K562 (cell line): Measurements from ENCODE around the gene NTS. TPM values are rescaled to one million over a fixed set of nuclear protein-coding genes. Genes with fewer than 3 reads are reported as not detected.

Experiments
- ATAC-seq: fragments of 200-7000 bp; cut with Tn5 transposase; 3 replicates; pipeline ENCODE4 v1.9.1; 2020; ENCODE audit warnings: moderate library complexity
- BruUV-seq: library from RNA; stranded (reverse); fragments of 400-500 nt; replicated peaks from 2 replicates; lab custom pipeline; 2021; lab: Mats Ljungman, UMichigan
- CTCF ChIA-PET: fragments of 300-600 bp; formaldehyde crosslinking; extraction: SDS; loops from one replicate; lab custom pipeline; 2021; ENCODE audit warnings: low intra/inter-chr PET ratio; lab: Yijun Ruan, JAX
- POLR2A ChIA-PET: fragments of 300-600, 350-650 bp; sonication (Branson Sonifier 250); formaldehyde crosslinking; extraction: SDS; loops from one replicate; lab custom pipeline; 2021; ENCODE audit warnings: antibody characterized with exemption, inconsistent platforms; lab: Yijun Ruan, JAX
- DNase-seq, 4 experiments: peaks; one replicate each; pipeline versions ENCODE4 v3.0.0 to v3.0.0-alpha.2; 2011 to 2018; ENCODE audit warnings: low spot score in 3 of 4, mixed read lengths in 3 of 4; ENCODE audit errors: extremely low read depth in 1 of 4
- FAIRE-seq: peaks from 2 replicates; lab custom pipeline; 2011; peaks lifted over from hg19 to GRCh38; lab: Jason Lieb, UNC
- H2AFZ ChIP-seq: 2 replicates; pipeline ENCODE4 v1.6.0; 2011; ENCODE audit warnings: low read depth, low read length, control low read depth, inconsistent platforms
- H3K27ac ChIP-seq: fragments of 200-600 bp; 3 replicates; pipeline ENCODE4 v1.8.0; 2011; ENCODE audit warnings: low read depth, mild to moderate bottlenecking, control low read depth, inconsistent platforms, low read length, moderate library complexity, mixed read lengths; ENCODE audit errors: extremely low read depth
- H3K27me3 ChIP-seq, 2 experiments: fragments of 300-600 bp in 1 of 2; 2 replicates in 1 of 2; 3 replicates in 1 of 2; pipeline versions ENCODE4 v1.6.0 to v1.8.0; 2011; ENCODE audit warnings: inconsistent platforms in 2 of 2, low read length in 2 of 2, mild to moderate bottlenecking in 1 of 2, mixed read lengths in 1 of 2, moderate library complexity in 1 of 2; ENCODE audit not compliant: control insufficient read depth in 2 of 2, insufficient read depth in 2 of 2
- H3K36me3 ChIP-seq: fragments of 300-600 bp; 3 replicates; pipeline ENCODE4 v1.8.0; 2011; ENCODE audit warnings: mild to moderate bottlenecking, low read length, inconsistent platforms; ENCODE audit not compliant: control insufficient read depth, insufficient read depth
- H3K4me1 ChIP-seq, 2 experiments: fragments of 200-600 bp in 1 of 2; replicated peaks in 1 of 2; 2 replicates in 1 of 2; 3 replicates in 1 of 2; pipeline versions ENCODE4 v1.5.1 to v1.8.0; 2011; ENCODE audit warnings: inconsistent platforms in 2 of 2, low read length in 2 of 2, mild to moderate bottlenecking in 1 of 2, mixed read lengths in 1 of 2, moderate library complexity in 1 of 2; ENCODE audit not compliant: control insufficient read depth in 2 of 2, insufficient read depth in 2 of 2
- H3K4me2 ChIP-seq: 2 replicates; pipeline ENCODE4 v1.6.1; 2011; ENCODE audit warnings: low read length, control low read depth, inconsistent platforms, mixed read lengths; ENCODE audit not compliant: insufficient read depth
- H3K4me3 ChIP-seq: fragments of 200-600 bp; sonication (generic), shearing (Covaris generic); 2 replicates; pipeline ENCODE4 v1.5.1; 2016; ENCODE audit warnings: control low read depth, inconsistent platforms
- H3K79me2 ChIP-seq: fragments of 200-600 bp; 3 replicates; pipeline ENCODE4 v1.8.0; 2011; ENCODE audit warnings: low read length, inconsistent platforms; ENCODE audit not compliant: control insufficient read depth, insufficient read depth
- H3K9ac ChIP-seq, 2 experiments: 2 replicates each; pipeline versions ENCODE4 v1.6.0 to v1.6.1; 2011; ENCODE audit warnings: low read depth in 2 of 2, low read length in 2 of 2, control low read depth in 1 of 2, inconsistent platforms in 1 of 2, mild to moderate bottlenecking in 1 of 2, mixed read lengths in 1 of 2; ENCODE audit not compliant: insufficient read depth in 1 of 2
- H3K9me1 ChIP-seq: one replicate; pipeline ENCODE4 v1.6.0; 2011; ENCODE audit warnings: inconsistent platforms, mild to moderate bottlenecking, low read length, moderate library complexity; ENCODE audit not compliant: control insufficient read depth, insufficient read depth
- H3K9me3 ChIP-seq: replicated peaks from 2 replicates; pipeline ENCODE4 v1.5.1; 2011; ENCODE audit warnings: low read depth, low read length, inconsistent platforms; ENCODE audit not compliant: control insufficient read depth, insufficient read depth
- H4K20me1 ChIP-seq: replicated peaks from 2 replicates; pipeline ENCODE4 v1.6.1; 2011; ENCODE audit warnings: low read length, inconsistent platforms, mixed read lengths; ENCODE audit not compliant: control insufficient read depth, insufficient read depth
- ARID1B ChIP-seq: fragments of 450-650 bp; IDR thresholded peaks from 2 replicates; pipeline ENCODE4 v1.6.1; 2016; ENCODE audit warnings: antibody characterized with exemption, mild to moderate bottlenecking, inconsistent platforms
- ATF6 ChIP-seq: sonication (generic); formaldehyde crosslinking; IDR thresholded peaks from 2 replicates; pipeline ENCODE4 v1.4.0; 2020; ENCODE audit warnings: mild to moderate bottlenecking, missing genetic modification reagents
- CBX1 ChIP-seq: sonication (generic); IDR thresholded peaks from 2 replicates; pipeline ENCODE4 v1.6.1; 2016; ENCODE audit warnings: antibody characterized with exemption, low read depth, mild to moderate bottlenecking
- CBX5 ChIP-seq: IDR thresholded peaks from 2 replicates; pipeline ENCODE4 v1.6.1; 2014; ENCODE audit warnings: low read depth, borderline replicate concordance
- CSDE1 ChIP-seq, 2 experiments: fragments of 450-650 bp; IDR thresholded peaks; 2 replicates each; pipeline ENCODE4 v1.6.1; 2016; ENCODE audit warnings: mild to moderate bottlenecking in 1 of 2
- FOXA1 ChIP-seq: fragments of 450-650 bp; IDR thresholded peaks from 2 replicates; pipeline ENCODE4 v1.6.1; 2016; ENCODE audit warnings: mild to moderate bottlenecking, borderline replicate concordance
- KLF13 ChIP-seq: fragments of 450-650 bp; IDR thresholded peaks from 2 replicates; pipeline ENCODE4 v1.6.1; 2016; ENCODE audit warnings: missing genetic modification characterization, low read depth, mild to moderate bottlenecking, missing compliant biosample characterization, moderate library complexity, borderline replicate concordance
- MEIS2 ChIP-seq: fragments of 450-650 bp; IDR thresholded peaks from 2 replicates; pipeline ENCODE4 v1.6.1; 2014; ENCODE audit warnings: mild to moderate bottlenecking; ENCODE audit not compliant: partially characterized antibody
- MTA2 ChIP-seq: fragments of 450-650 bp; IDR thresholded peaks from 2 replicates; pipeline ENCODE4 v1.6.1; 2016; ENCODE audit warnings: low read depth
- NONO ChIP-seq, 2 experiments: fragments of 200-400 bp in 1 of 2; fragments of 450-650 bp in 1 of 2; formaldehyde crosslinking in 1 of 2; IDR thresholded peaks; 2 replicates each; pipeline ENCODE4 v1.6.1; 2017; ENCODE audit warnings: low read depth in 2 of 2, mild to moderate bottlenecking in 2 of 2, moderate library complexity in 2 of 2, low read length in 1 of 2
- NR2F6 ChIP-seq: fragments of 450-650 bp; formaldehyde crosslinking; IDR thresholded peaks from 2 replicates; pipeline ENCODE4 v1.4.0; 2020; ENCODE audit warnings: mild to moderate bottlenecking
- POLR2G ChIP-seq: fragments of 200-400 bp; formaldehyde crosslinking; IDR thresholded peaks from 2 replicates; pipeline ENCODE4 v1.6.1; 2017; ENCODE audit warnings: low read depth, mild to moderate bottlenecking, antibody characterized with exemption, low read length, moderate library complexity
- RUNX1 ChIP-seq: sonication (generic); IDR thresholded peaks from 2 replicates; pipeline ENCODE4 v1.6.1; 2016; ENCODE audit warnings: antibody characterized with exemption, low read depth
- SAP30 ChIP-seq: fragments of 200-600 bp; sonication (generic); IDR thresholded peaks from 2 replicates; pipeline ENCODE4 v1.6.1; 2012; ENCODE audit warnings: borderline replicate concordance, low read depth, mild to moderate bottlenecking, moderate library complexity, low read length, control low read depth, inconsistent platforms; ENCODE audit not compliant: insufficient read depth, poor library complexity, severe bottlenecking
- SIRT6 ChIP-seq: IDR thresholded peaks from one replicate; pipeline ENCODE4 v1.6.1; 2012; ENCODE audit warnings: low read depth, mild to moderate bottlenecking, control low read depth, inconsistent platforms, low read length, moderate library complexity
- SIX5 ChIP-seq, 2 experiments: IDR thresholded peaks; 2 replicates each; pipeline ENCODE4 v1.6.1; 2011; ENCODE audit warnings: low read length in 2 of 2, borderline replicate concordance in 1 of 2, low read depth in 1 of 2, mild to moderate bottlenecking in 1 of 2, moderate library complexity in 1 of 2; ENCODE audit not compliant: insufficient read depth in 1 of 2
- SLC30A9 ChIP-seq: fragments of 250-450 bp; sonication (Bioruptor Pico); IDR thresholded peaks from 2 replicates; pipeline ENCODE4 v1.8.0; 2022; ENCODE audit warnings: mild to moderate bottlenecking, moderate library complexity
- SMAD2 ChIP-seq: fragments of 150-350 bp; IDR thresholded peaks from 2 replicates; pipeline ENCODE4 v1.6.1; 2014; ENCODE audit warnings: low read depth, mild to moderate bottlenecking, low read length
- ZNF3 ChIP-seq: fragments of 250-450 bp; sonication (Bioruptor Pico); IDR thresholded peaks from 2 replicates; pipeline ENCODE4 v1.5.0; 2021; ENCODE audit warnings: mild to moderate bottlenecking, moderate library complexity
- WGBS: fragments of 100-300 bp; shearing (Covaris generic); methylation state at CpG from one replicate; pipeline ENCODE4 v1.1.6; 2016; ENCODE audit warnings: low coverage, mixed read lengths; ENCODE audit not compliant: insufficient coverage; ENCODE audit errors: missing lambda C conversion rate; 5-methylcytosine and 5-hydroxymethylcytosine counted together
- in situ Hi-C: fragments of 300-500 bp; cut with MboI; formaldehyde crosslinking; loops from 4 replicates; pipeline ENCODE4 v1.15.0; 2018; ENCODE audit warnings: inconsistent platforms, mixed read lengths
- intact Hi-C: fragments of 100-400 bp; cut with micrococcal nuclease; formaldehyde crosslinking; loops from 2 replicates; pipeline ENCODE4 v1.14.2; 2022
- polyA plus RNA-seq, 8 experiments: library from polyadenylated mRNA; depleted of rRNA in 4 of 8; stranded (reverse) in 5 of 8; unstranded in 3 of 8; fragments of >200 nt; fragmentation: Nextera tagmentation in 2 of 8; fragmentation: Illumina TruSeq in 1 of 8; extraction: Ambion mirVana in 2 of 8; extraction: Trizol in 1 of 8; gene quantifications; 2 replicates each; pipeline versions ENCODE4 v1.2.1 to v1.2.3, GENCODE V29; 2011 to 2014; ENCODE audit warnings: inconsistent platforms in 1 of 8, missing spikeins in 1 of 8
- total RNA-seq, 7 experiments: library from RNA; depleted of rRNA in 6 of 7; stranded (reverse); fragments of >200 nt in 6 of 7; fragmentation: Illumina TruSeq in 2 of 7; extraction: Trizol in 2 of 7; gene quantifications; 2 replicates each; pipeline versions ENCODE4 v1.2.1 to v1.2.3, GENCODE V29; 2011 to 2021; ENCODE audit warnings: low replicate concordance in 1 of 7
- TF ChIP-seq, protein P1 (sequence below): fragments of 450-650 bp; formaldehyde crosslinking; IDR thresholded peaks from 2 replicates; pipeline ENCODE4 v1.4.0; 2020; ENCODE audit warnings: mild to moderate bottlenecking, moderate library complexity

Gene NTS
- total and polyA plus RNA-seq, 9 of the 15 experiments (the other 6 are each of a cell fraction or from before 2014, with no cell fraction given) = 0.09 to 3.4 (median 0.18) TPM; not detected in 2

- no peak for FAIRE-seq
- 0% methylated on average over 4 of the region's 4 CpGs for WGBS
- POLR2A ChIA-PET = no interaction called here
These were observed 38.5 kb upstream of the NTS start for GRCh38 chr12:85835426-85836196.

More at GRCh38 chr12:85835426-85836196, 38.5 kb upstream of the NTS start:
- in situ Hi-C loops = no loop called here
- Histone ChIP-seq H3K79me2 (no peaks in the 10 kb centered on the region), H2AFZ (no peak overlapping the region), H3K4me2 (no peak overlapping the region), H3K4me1 (no peaks in the 10 kb centered on the region), H3K27me3 (no peaks in the 10 kb centered on the region), H3K9me1 (no peaks in the 10 kb centered on the region), H3K4me3 (no peak overlapping the region), H3K36me3 (no peaks in the 10 kb centered on the region), H3K9me3 (no peaks in the 10 kb centered on the region), H3K9ac (no peak overlapping the region), H4K20me1 (no peaks in the 10 kb centered on the region), H3K27ac (no peak overlapping the region)
- intact Hi-C loops = no loop called here
- DNase-seq (no peak), ATAC-seq (no peak)
- no TSS peak for BruUV-seq
- TF ChIP-seq CBX5 (no peak), ARID1B (no peak), NONO (IDR thresholded peaks at IDR 0.05; ENCODE audit: low read depth in 2 of 2, low read length in 1 of 2) (no peak), SIRT6 (no peak), CSDE1 (IDR thresholded peaks at IDR 0.05) (no peak), POLR2G (no peak), SIX5 (IDR thresholded peaks at IDR 0.05; ENCODE audit: borderline replicate concordance in 1 of 2, insufficient read depth in 1 of 2, low read depth in 1 of 2, low read length in 2 of 2) (no peak), NR2F6 (CRISPR knock-in tag) (no peak), ATF6 (CRISPR knock-in tag) (no peak), FOXA1 (no peak), SMAD2 (no peak), RUNX1 (no peak), MTA2 (no peak), ZNF3 (CRISPR knock-in tag) (no peak), MEIS2 (no peak), KLF13 (no peak), CBX1 (no peak), SAP30 (no peak), SLC30A9 (CRISPR knock-in tag) (no peak)
- TF ChIP-seq, protein P1, sequence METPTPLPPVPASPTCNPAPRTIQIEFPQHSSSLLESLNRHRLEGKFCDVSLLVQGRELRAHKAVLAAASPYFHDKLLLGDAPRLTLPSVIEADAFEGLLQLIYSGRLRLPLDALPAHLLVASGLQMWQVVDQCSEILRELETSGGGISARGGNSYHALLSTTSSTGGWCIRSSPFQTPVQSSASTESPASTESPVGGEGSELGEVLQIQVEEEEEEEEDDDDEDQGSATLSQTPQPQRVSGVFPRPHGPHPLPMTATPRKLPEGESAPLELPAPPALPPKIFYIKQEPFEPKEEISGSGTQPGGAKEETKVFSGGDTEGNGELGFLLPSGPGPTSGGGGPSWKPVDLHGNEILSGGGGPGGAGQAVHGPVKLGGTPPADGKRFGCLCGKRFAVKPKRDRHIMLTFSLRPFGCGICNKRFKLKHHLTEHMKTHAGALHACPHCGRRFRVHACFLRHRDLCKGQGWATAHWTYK (CRISPR knock-in tag) = no peak
- CTCF ChIA-PET = no interaction called here
